CD4-positive, alpha-beta T cell treated with Interleukin-10 for 1 hour (primary cell): ENCODE data around the gene PSKH1.

Experiments used
- DNase-seq: peaks from one replicate; pipeline ENCODE4 v3.0.0-alpha.2; 2020

Gene PSKH1

GRCh38 chr16:67868290-67868689 is 24.8 kb upstream of the PSKH1 start:
- DNase-seq, result no peak

GRCh38 chr16:67869653-67870052 is 23.4 kb upstream of the PSKH1 start:
- no peak for DNase-seq

- no peak for DNase-seq
These were observed 21.8 kb upstream of the PSKH1 start for GRCh38 chr16:67871256-67871655.

- DNase-seq, result no peak
These were observed 20.9 kb upstream of the PSKH1 start for GRCh38 chr16:67872131-67872630.

GRCh38 chr16:67872631-67873434 is 20.2 kb upstream of the PSKH1 start, which contains the start of gene EDC4:
TSS of gene EDC4 (plus strand) at chr16:67873052. CDS start at chr16:67873262, 210 bp downstream.
- DNase-seq, result peak; percentile 91

GRCh38 chr16:67873435-67874370 is 19.4 kb upstream of the PSKH1 start:
- DNase-seq, result no peak

- DNase-seq, result no peak
These were observed 18.7 kb upstream of the PSKH1 start for GRCh38 chr16:67874372-67874771.

- no peak for DNase-seq
These were observed 16.0 kb upstream of the PSKH1 start for GRCh38 chr16:67877064-67877463.

GRCh38 chr16:67878232-67878631 is 14.8 kb upstream of the PSKH1 start:
- DNase-seq, result no peak

GRCh38 chr16:67878846-67879245 is 14.2 kb upstream of the PSKH1 start:
- DNase-seq, result no peak

- no peak for DNase-seq
These were observed 13.6 kb upstream of the PSKH1 start for GRCh38 chr16:67879462-67879861.

GRCh38 chr16:67879936-67880335 is 13.1 kb upstream of the PSKH1 start:
- no peak for DNase-seq

GRCh38 chr16:67880584-67880983 is 12.5 kb upstream of the PSKH1 start:
- no peak for DNase-seq

GRCh38 chr16:67881621-67882161 is 11.4 kb upstream of the PSKH1 start:
- no peak for DNase-seq

- DNase-seq, result no peak
These were observed 10.5 kb upstream of the PSKH1 start for GRCh38 chr16:67882374-67883145.

- no peak for DNase-seq
These were observed 9.7 kb upstream of the PSKH1 start for GRCh38 chr16:67883146-67883871.

GRCh38 chr16:67883872-67884261 is 9.2 kb upstream of the PSKH1 start:
- DNase-seq, result peak; percentile 78

GRCh38 chr16:67884684-67885083 is 8.4 kb upstream of the PSKH1 start, which contains the start of gene NRN1L:
TSS of gene NRN1L (plus strand) at chr16:67884885. CDS start at chr16:67884904, 19 bp downstream.
- no peak for DNase-seq

GRCh38 chr16:67885545-67885944 is 7.5 kb upstream of the PSKH1 start:
- DNase-seq, result no peak

GRCh38 chr16:67885976-67886375 is 7.1 kb upstream of the PSKH1 start:
- no peak for DNase-seq

- DNase-seq, result no peak
These were observed 6.7 kb upstream of the PSKH1 start for GRCh38 chr16:67886387-67886786.

- no peak for DNase-seq
These were observed 4.7 kb upstream of the PSKH1 start for GRCh38 chr16:67888331-67888730.
